Hematopoietic multipotent progenitor cell treated with erythropoietin and hydrocortisone succinate and interleukin-3 and kit ligand, for 15 days (in vitro differentiated cells): ENCODE data around the gene ZSWIM2.
"Not testable (repeated sequence)": the region's sequence is repeated elsewhere in the genome, so short reads cannot be mapped to it uniquely, and the experiment has no call there.

ENCODE experiments used
- DNase-seq: peaks from one replicate; pipeline ENCODE4 v3.0.0-alpha.2; 2015; ENCODE audit warnings: low spot score

Gene ZSWIM2

DNA sequence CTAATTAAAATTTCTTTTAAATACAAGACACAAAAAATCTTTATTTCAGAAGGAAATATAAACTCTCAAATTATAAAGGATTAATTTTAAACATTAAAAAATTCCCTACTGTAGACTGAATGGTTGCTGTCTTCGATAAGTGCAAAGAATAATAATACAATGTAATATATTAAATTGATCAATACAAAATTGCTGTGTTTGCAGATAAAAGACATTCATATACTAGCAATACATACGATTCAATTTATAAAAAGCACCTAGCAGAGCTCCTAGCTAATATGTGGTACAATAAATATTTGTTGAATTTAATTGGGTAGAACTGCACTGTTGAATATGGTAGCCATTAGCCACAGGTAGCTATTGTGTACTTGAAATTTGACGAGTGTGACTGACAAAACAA is 6.6 kb downstream of the ZSWIM2 start:
- DNase-seq, result no peak

DNA sequence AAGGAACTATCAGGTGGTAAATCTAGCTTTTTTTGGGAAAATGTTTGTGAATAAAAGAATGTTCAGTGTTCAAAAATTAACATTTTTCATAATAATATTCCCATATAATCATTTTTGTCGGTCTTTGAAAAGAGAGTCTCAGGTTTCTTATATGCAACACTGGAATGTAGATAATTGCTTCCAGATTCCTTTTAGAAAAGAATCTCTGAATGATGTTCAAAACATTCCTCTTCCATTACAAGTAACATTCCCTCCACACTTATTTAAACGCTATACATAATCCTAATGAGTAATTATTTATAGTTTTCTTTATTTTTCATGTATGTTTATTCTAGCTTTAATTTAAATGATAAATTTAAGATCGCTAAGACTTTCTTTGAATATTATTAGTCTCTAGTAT is 7.0 kb downstream of the ZSWIM2 start:
- no peak for DNase-seq

DNA sequence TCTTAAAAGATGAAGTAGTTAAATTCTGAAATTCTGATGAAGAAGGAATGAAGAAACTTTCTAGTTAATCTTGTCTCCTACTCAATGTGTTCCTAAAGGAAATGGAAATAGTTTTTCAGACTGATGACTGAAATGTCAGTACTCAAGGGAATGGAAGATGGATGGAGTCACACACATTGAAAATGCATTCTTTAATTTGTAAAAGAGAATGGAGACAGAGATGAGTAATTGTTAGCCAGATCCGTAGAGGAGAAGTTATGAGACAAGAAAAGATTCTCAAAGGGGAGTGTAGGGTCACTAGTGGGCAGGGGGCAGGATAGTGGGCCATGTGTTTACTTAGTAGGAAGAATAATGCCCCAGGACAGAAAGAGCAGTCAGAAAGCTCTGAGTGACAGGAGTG is 13.3 kb downstream of the ZSWIM2 start:
- DNase-seq, result no peak

DNA sequence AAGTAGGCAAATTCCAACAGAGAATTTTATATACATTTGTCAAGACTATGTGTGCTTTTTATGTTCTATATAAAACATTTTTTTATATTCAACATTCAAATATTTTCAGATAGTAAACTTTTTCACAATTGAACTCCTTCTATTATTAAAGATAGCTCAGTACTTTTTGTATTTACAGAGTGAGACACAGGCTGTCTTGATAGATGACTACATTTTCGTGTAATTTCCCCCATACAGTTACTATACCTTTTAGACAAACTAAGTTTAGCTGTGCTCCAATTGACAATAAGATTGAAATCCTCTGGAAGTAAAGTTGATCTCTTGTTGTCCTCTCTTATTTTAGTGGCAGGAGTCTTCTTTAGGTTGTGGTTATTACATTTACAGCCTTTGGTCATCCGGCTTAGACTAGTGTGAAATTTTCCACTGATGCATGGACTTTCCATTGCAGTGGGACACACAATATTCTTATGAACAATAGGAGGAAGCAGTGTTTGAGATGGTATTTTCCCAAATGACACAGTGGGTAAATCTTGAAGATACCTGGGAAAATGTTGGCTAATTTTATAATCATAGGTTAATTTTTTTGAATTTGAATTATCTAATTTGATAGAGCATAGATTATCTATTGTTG is 21.0 kb downstream of the ZSWIM2 start:
- no peak for DNase-seq

DNA sequence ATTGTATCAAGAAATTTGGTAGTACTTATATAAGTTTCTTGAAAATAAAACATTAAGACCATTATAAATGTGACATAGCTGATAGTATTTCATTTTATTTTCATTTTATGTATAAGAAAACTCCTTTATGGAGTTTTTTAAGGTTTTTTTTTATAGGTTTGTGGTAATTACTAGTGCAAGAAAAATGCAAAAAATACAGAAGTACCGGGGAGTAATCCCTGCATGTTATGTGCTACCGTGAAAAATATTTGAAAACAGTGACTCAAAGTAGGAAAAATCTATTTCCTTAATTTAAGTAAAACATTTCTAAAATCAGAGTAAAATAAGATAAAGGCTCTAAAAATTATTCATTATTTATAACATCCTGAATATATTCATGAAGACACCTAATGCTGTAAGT is 21.6 kb downstream of the ZSWIM2 start:
- no peak for DNase-seq

DNA sequence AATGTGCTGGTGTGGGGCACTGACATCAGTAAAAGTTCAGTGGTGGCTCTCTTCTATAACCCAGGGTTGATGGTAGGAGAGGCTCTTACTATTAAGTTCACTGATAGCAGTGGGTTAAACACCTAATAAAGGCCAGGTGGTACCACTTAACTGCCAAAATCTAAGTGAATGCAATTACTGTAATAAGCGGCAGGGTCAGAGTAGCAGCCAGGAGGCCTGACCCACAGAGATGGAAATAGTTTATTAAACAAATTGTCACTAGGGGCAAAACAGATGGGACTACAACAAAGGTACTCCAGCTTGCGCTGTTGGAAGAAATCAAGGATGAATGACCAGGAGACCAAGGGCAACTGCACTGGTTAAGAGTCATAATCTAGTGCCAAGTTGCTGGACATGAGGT is 26.6 kb downstream of the ZSWIM2 start:
- no peak for DNase-seq

DNA sequence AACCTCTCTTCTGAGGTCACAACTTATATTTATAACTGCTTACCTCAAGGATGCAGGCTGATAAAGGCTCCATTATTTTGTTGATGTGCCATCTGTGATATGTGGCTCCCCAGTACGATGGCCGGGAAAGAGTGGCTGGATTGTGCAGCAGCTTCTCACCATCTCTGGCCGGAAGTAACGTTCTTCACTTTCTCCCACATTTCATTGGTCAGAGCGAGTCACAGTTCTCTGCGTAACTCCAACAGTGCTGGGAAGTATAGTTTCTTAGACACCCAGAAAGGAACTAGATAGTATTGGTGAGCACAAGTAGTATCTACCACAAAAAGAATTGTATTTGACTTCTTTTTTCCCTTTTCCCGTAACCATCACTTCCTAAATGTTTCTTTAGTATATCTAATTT is 28.7 kb downstream of the ZSWIM2 start:
- no peak for DNase-seq

DNA sequence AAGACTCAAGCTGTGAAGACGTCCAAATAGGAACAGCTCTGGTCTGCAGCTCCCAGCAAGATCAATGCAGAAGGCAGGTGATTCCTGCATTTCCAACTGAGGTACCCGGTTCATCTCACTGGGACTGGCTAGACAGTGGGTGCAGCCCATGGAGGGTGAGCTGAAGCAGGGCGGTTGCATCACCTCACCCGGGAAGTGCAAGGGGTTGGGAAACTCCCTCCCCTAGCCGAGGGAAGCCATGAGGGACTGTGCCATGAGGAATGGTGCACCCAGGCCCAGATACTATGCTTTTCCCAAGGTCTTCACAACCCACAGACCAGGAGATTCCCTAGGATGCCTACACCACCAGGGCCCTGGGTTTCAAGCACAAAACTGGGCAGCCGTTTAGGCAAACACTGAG is 37.2 kb downstream of the ZSWIM2 start:
- not testable (repeated sequence) for DNase-seq

DNA sequence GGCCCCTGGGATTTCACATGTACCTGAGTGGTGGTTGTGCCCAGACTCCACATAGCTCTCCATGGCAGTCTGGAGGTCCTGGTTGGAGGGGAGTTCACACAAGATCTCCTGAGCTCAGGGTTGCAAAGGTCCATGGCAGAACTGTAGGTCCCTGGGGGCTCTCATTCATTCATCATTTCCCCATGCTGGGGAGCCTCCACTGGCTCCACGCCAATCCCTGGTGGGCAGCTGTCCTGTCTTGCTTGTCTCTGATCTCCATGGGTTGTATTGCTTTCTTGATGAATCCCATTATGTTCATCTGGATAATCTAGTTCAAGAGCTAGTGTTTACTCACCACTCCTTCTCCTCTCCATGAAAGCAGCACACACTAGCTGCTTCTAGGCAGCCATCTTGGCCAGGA is 42.4 kb downstream of the ZSWIM2 start:
- no peak for DNase-seq

DNA sequence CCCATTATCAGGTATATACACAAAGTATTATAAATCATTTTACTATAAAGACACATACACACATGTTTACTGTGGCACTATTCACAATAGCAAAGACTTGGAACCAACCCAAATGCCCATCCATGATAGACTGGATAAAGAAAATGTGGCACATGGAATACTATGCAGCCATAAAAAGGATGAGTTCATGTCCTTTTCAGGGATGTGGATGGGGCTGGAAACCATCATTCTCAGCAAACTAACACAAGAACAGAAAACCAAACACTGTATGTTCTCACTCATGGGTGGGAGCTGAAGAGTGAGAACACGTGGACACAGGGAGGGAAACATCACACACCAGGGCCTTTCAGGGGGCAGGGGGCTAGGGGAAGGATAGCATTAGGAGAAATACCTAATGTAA is 50.4 kb downstream of the ZSWIM2 start:
- not testable (repeated sequence) for DNase-seq

DNA sequence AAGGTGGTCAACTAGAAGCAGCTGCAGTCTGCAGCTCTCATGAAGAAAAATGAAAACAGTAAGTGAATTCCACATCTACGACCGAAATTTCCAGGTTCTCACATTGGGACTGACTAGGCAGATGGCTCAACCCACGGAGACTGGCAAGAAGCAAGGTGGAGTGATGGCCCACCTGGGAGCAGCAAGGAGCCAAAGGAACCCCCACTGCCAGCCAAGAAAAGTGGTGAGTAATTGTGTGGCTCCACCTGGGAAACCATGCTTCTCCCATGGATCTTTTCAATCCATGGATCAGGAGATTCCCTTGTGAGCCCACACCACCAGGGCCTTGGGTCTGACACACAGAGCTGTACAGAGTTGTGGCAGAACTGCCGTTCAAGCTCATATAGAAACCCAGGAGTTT is 64.0 kb downstream of the ZSWIM2 start:
- DNase-seq, result no peak

DNA sequence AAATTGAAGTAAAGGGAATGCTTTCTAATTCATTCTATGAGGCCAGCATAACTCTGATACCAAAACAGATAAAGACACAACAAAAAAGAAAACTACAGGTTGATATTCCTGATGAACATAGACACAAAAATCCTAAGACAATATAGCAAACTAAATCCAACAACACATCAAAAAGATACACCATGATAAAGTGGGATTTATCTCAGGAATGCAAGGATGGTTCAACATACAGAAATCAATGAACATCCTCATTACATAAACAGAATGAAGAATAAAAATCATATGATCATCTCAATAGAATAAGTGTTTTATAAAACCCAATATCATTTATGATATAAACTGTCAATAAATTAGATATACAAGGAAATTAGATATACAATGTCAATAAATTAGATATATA is 65.7 kb downstream of the ZSWIM2 start:
- no peak for DNase-seq

DNA sequence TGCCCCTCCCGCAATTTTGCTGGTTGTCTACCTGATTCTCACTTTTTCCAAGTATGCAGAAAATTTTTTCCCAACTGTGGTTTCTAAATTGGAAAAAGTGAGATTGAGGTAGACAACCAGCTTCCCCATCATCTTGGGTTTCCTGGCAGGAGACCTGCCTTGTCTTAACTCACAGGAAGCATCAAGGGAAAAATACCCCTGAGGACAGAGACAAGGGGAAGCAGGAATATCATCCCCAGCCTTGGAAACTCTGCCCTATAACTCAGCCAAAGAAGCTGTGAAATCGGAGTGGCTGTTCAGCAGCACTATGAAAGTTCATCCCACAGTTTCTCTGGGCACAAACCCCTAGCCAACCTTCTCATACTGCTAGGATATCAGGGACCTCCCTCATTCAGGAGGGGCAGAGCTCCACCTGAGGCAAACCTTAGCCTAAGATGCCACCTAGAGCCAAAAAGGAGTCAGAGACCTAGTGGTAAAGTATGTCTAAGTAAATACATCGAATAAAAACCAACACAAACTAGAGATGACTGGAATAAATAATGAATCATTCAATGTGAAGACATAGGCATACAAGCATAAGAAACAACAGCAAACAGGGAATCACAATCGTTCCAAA is 68.2 kb downstream of the ZSWIM2 start:
- DNase-seq, result no peak
